HepG2 (cell line): ENCODE results near the gene MAB21L4. TPM values are rescaled to one million over a fixed set of nuclear protein-coding genes. Genes with fewer than 3 reads are reported as not detected.

Experiments used
- EHMT2 ChIP-seq: fragments of 200-600 bp; sonication (generic); IDR thresholded peaks from 2 replicates; pipeline ENCODE4 v1.7.0; 2017; ENCODE audit warnings: antibody characterized with exemption, low read depth, low read length, borderline replicate concordance
- MED1 ChIP-seq: sonication (generic); formaldehyde crosslinking; IDR thresholded peaks from 2 replicates; pipeline ENCODE4 v1.4.0; 2020; ENCODE audit warnings: missing genetic modification reagents
- NAIF1 ChIP-seq: sonication (generic); formaldehyde crosslinking; IDR thresholded peaks from 2 replicates; pipeline ENCODE4 v1.5.0; 2020; ENCODE audit warnings: mild to moderate bottlenecking, missing genetic modification reagents, borderline replicate concordance
- NBN ChIP-seq: fragments of 450-650 bp; conservative IDR thresholded peaks from 2 replicates; pipeline ENCODE4 v1.6.1; 2017
- NFIC ChIP-seq: IDR thresholded peaks from 2 replicates; pipeline ENCODE4 v1.6.1; 2012; ENCODE audit warnings: mild to moderate bottlenecking, low read length, inconsistent platforms
- RXRA ChIP-seq: sonication (generic); formaldehyde crosslinking; IDR thresholded peaks from 2 replicates; pipeline ENCODE4 v1.5.1; 2020; ENCODE audit warnings: missing genetic modification reagents
- XRCC5 ChIP-seq: fragments of 200-400 bp; formaldehyde crosslinking; optimal IDR thresholded peaks from 2 replicates; pipeline ENCODE3; 2017; ENCODE audit warnings: mild to moderate bottlenecking, low read length
- ZNF558 ChIP-seq: sonication (generic); formaldehyde crosslinking; IDR thresholded peaks from 2 replicates; pipeline ENCODE4 v1.9.0; 2022; ENCODE audit warnings: mild to moderate bottlenecking, missing genetic modification reagents, borderline replicate concordance
- ZNF687 ChIP-seq: sonication (generic); formaldehyde crosslinking; IDR thresholded peaks from 2 replicates; pipeline ENCODE4 v1.5.1; 2020; ENCODE audit warnings: mild to moderate bottlenecking, missing genetic modification reagents, moderate library complexity
- ZNF75D ChIP-seq: sonication (generic); formaldehyde crosslinking; IDR thresholded peaks from 2 replicates; pipeline ENCODE4 v1.8.1; 2023; ENCODE audit warnings: missing genetic modification reagents, mild to moderate bottlenecking, borderline replicate concordance
- ZNF839 ChIP-seq: sonication (generic); formaldehyde crosslinking; IDR thresholded peaks from 2 replicates; pipeline ENCODE4 v1.4.0; 2020; ENCODE audit warnings: missing genetic modification reagents, mild to moderate bottlenecking, borderline replicate concordance
- ZSCAN9 ChIP-seq: IDR thresholded peaks from 2 replicates; pipeline ENCODE4 v1.6.1; 2016; ENCODE audit warnings: borderline replicate concordance
- polyA plus RNA-seq, 8 experiments: library from polyadenylated mRNA; depleted of rRNA in 3 of 8; stranded (reverse) in 7 of 8; unstranded in 1 of 8; fragments of >200 nt; fragmentation: Illumina TruSeq in 4 of 8; extraction: Trizol in 4 of 8; gene quantifications; 2 replicates each; pipeline versions ENCODE4 v1.2.1 to v1.2.3, GENCODE V29; 2011 to 2016; ENCODE audit warnings: low read depth in 4 of 8, missing spikeins in 1 of 8, mixed read lengths in 1 of 8; ENCODE audit not compliant: insufficient read depth in 1 of 8
- total RNA-seq, 5 experiments: library from RNA; depleted of rRNA; stranded (reverse); fragments of >200 nt; fragmentation: Illumina TruSeq; extraction: Trizol; gene quantifications; 2 replicates each; pipeline ENCODE4 v1.2.3, GENCODE V29; 2016; ENCODE audit warnings: low read depth in 1 of 5
- TF ChIP-seq, protein P1 (sequence below): sonication (generic); formaldehyde crosslinking; IDR thresholded peaks from 2 replicates; pipeline ENCODE4 v1.9.0; 2022; ENCODE audit warnings: missing genetic modification reagents, mild to moderate bottlenecking, borderline replicate concordance
- TF ChIP-seq, protein P2 (sequence below): sonication (generic); formaldehyde crosslinking; IDR thresholded peaks from 2 replicates; pipeline ENCODE4 v1.4.0; 2020; ENCODE audit warnings: missing genetic modification reagents
- TF ChIP-seq, protein P3 (sequence below): sonication (generic); formaldehyde crosslinking; IDR thresholded peaks from 2 replicates; pipeline ENCODE4 v1.9.0; 2021; ENCODE audit warnings: missing genetic modification reagents, borderline replicate concordance
- TF ChIP-seq, protein P4 (sequence below): sonication (generic); formaldehyde crosslinking; IDR thresholded peaks from 2 replicates; pipeline ENCODE4 v1.4.0; 2020; ENCODE audit warnings: missing genetic modification reagents
- TF ChIP-seq, protein P5 (sequence below): sonication (generic); formaldehyde crosslinking; IDR thresholded peaks from 2 replicates; pipeline ENCODE4 v1.4.0; 2020; ENCODE audit warnings: mild to moderate bottlenecking, missing genetic modification reagents

MAB21L4 gene
- total and polyA plus RNA-seq, 2 of the 13 experiments (the other 11 are each of a cell fraction or from before 2014, with no cell fraction given) = 3.0 to 14.0 TPM

DNA sequence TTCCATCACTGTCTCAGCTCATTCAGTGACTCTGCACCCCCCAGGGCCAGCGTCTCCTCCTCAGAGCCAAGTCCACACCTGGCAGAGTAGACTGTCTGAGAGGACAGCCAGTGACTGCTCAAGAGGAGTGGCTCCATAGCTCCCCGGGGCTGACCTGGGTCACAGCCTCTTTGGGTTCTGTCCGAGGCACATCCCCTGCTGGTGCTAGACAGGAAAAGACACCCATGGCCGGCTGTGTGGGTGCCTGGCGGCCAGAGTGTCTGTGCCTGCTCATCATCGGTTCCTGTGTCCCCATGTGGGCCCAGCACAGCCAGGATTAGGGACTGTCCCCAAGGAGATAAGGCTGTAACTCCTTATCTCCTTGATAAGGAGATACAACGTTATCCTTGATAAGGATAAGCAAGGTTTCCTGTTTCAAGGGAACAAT, 6.7 kb upstream of the MAB21L4 start (continued):
- TF ChIP-seq, protein P1, sequence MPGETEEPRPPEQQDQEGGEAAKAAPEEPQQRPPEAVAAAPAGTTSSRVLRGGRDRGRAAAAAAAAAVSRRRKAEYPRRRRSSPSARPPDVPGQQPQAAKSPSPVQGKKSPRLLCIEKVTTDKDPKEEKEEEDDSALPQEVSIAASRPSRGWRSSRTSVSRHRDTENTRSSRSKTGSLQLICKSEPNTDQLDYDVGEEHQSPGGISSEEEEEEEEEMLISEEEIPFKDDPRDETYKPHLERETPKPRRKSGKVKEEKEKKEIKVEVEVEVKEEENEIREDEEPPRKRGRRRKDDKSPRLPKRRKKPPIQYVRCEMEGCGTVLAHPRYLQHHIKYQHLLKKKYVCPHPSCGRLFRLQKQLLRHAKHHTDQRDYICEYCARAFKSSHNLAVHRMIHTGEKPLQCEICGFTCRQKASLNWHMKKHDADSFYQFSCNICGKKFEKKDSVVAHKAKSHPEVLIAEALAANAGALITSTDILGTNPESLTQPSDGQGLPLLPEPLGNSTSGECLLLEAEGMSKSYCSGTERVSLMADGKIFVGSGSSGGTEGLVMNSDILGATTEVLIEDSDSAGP (CRISPR knock-in tag) = no peak
- TF ChIP-seq ZNF75D (CRISPR knock-in tag) (no peak), ZNF839 (CRISPR knock-in tag) (no peak), NAIF1 (CRISPR knock-in tag) (no peak), ZSCAN9 (CRISPR knock-in tag) (no peak), MED1 (CRISPR knock-in tag) (no peak), NBN (no peak), ZNF687 (CRISPR knock-in tag) (no peak; the same call in 1 of the 2 replicates), NFIC (no peak), XRCC5 (no peak), EHMT2 (no peak), RXRA (CRISPR knock-in tag) (0 out of 2 replicates have a peak, but pooled peaks have one; percentile 3), ZNF558 (CRISPR knock-in tag) (0 out of 2 replicates have a peak, but pooled peaks have one; percentile 1)
- TF ChIP-seq, protein P2, sequence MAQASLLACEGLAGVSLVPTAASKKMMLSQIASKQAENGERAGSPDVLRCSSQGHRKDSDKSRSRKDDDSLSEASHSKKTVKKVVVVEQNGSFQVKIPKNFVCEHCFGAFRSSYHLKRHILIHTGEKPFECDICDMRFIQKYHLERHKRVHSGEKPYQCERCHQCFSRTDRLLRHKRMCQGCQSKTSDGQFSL (CRISPR knock-in tag) = peak; percentile 40; the same call in 1 of the 2 replicates
- TF ChIP-seq, protein P3, sequence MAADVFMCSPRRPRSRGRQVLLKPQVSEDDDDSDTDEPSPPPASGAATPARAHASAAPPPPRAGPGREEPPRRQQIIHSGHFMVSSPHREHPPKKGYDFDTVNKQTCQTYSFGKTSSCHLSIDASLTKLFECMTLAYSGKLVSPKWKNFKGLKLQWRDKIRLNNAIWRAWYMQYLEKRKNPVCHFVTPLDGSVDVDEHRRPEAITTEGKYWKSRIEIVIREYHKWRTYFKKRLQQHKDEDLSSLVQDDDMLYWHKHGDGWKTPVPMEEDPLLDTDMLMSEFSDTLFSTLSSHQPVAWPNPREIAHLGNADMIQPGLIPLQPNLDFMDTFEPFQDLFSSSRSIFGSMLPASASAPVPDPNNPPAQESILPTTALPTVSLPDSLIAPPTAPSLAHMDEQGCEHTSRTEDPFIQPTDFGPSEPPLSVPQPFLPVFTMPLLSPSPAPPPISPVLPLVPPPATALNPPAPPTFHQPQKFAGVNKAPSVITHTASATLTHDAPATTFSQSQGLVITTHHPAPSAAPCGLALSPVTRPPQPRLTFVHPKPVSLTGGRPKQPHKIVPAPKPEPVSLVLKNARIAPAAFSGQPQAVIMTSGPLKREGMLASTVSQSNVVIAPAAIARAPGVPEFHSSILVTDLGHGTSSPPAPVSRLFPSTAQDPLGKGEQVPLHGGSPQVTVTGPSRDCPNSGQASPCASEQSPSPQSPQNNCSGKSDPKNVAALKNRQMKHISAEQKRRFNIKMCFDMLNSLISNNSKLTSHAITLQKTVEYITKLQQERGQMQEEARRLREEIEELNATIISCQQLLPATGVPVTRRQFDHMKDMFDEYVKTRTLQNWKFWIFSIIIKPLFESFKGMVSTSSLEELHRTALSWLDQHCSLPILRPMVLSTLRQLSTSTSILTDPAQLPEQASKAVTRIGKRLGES = no peak
- TF ChIP-seq, protein P4, sequence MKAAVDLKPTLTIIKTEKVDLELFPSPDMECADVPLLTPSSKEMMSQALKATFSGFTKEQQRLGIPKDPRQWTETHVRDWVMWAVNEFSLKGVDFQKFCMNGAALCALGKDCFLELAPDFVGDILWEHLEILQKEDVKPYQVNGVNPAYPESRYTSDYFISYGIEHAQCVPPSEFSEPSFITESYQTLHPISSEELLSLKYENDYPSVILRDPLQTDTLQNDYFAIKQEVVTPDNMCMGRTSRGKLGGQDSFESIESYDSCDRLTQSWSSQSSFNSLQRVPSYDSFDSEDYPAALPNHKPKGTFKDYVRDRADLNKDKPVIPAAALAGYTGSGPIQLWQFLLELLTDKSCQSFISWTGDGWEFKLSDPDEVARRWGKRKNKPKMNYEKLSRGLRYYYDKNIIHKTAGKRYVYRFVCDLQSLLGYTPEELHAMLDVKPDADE = no peak
- TF ChIP-seq, protein P5, sequence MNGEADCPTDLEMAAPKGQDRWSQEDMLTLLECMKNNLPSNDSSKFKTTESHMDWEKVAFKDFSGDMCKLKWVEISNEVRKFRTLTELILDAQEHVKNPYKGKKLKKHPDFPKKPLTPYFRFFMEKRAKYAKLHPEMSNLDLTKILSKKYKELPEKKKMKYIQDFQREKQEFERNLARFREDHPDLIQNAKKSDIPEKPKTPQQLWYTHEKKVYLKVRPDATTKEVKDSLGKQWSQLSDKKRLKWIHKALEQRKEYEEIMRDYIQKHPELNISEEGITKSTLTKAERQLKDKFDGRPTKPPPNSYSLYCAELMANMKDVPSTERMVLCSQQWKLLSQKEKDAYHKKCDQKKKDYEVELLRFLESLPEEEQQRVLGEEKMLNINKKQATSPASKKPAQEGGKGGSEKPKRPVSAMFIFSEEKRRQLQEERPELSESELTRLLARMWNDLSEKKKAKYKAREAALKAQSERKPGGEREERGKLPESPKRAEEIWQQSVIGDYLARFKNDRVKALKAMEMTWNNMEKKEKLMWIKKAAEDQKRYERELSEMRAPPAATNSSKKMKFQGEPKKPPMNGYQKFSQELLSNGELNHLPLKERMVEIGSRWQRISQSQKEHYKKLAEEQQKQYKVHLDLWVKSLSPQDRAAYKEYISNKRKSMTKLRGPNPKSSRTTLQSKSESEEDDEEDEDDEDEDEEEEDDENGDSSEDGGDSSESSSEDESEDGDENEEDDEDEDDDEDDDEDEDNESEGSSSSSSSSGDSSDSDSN (CRISPR knock-in tag) = peak; percentile 52; the same call in 1 of the 2 replicates
